Ovary (tissue), 9 donors: ENCODE results near the gene CACNB3. TPM values are rescaled to one million over a fixed set of nuclear protein-coding genes. Genes with fewer than 3 reads are reported as not detected.

Experiments
- DNase-seq, 5 donors: peaks; one replicate each; pipeline ENCODE4 v3.0.0-alpha.2; 2019 to 2020
- H3K27ac ChIP-seq, 2 donors: fragments of 200-600 bp; one replicate each; pipeline versions ENCODE4 v1.5.1 to v1.8.0; 2019 to 2022
- H3K27me3 ChIP-seq: fragments of 200-600 bp; one replicate; pipeline ENCODE4 v1.8.0; 2022
- H3K36me3 ChIP-seq: fragments of 200-600 bp; sonication (generic); one replicate; pipeline ENCODE4 v1.5.1; 2019
- H3K4me1 ChIP-seq: one replicate; pipeline ENCODE4 v1.8.1; 2013; ENCODE audit warnings: mild to moderate bottlenecking, moderate library complexity; ENCODE audit not compliant: insufficient read depth
- H3K4me3 ChIP-seq: fragments of 200-600 bp; sonication (generic); one replicate; pipeline ENCODE4 v1.5.1; 2017
- H3K9me3 ChIP-seq, 2 donors: fragments of 200-600 bp in 1 of 2; sonication (generic) in 1 of 2; one replicate each; pipeline versions ENCODE4 v1.5.1 to v1.8.1; 2013 to 2019; ENCODE audit warnings: mild to moderate bottlenecking in 1 of 2, moderate library complexity in 1 of 2
- EP300 ChIP-seq: sonication (generic); formaldehyde crosslinking; IDR thresholded peaks from one replicate; pipeline ENCODE4 v1.6.1; 2017; ENCODE audit warnings: antibody characterized with exemption
- POLR2A ChIP-seq: fragments of 450-650 bp; IDR thresholded peaks from one replicate; pipeline ENCODE4 v1.6.1; 2017; ENCODE audit warnings: antibody characterized with exemption, mild to moderate bottlenecking, moderate library complexity
- WGBS, 3 donors: extraction: QIAGEN DNeasy Blood & Tissue Kit in 1 of 3; methylation state at CpG; one replicate each; pipeline versions ENCODE4 v1.1.5 to v1.1.7; 2013 to 2017; 5-methylcytosine and 5-hydroxymethylcytosine counted together
- intact Hi-C, 4 donors: fragments of 100-400 bp; cut with DNase I; formaldehyde crosslinking; loops; one replicate each; pipeline versions ENCODE4 v1.11.0 to v1.15.1; 2022 to 2023
- polyA plus RNA-seq, 2 donors: library from polyadenylated mRNA; stranded (reverse); fragments of 200-250 nt in 1 of 2; fragments of 350-450 nt in 1 of 2; fragmentation: Illumina TruSeq in 1 of 2; extraction: RNeasy Lipid Tissue Mini Kit (QIAGEN cat#74804) in 1 of 2; gene quantifications; one replicate each; pipeline ENCODE4 v1.2.3, GENCODE V29; 2013 to 2014
- total RNA-seq, 7 donors: library from RNA; depleted of rRNA in 2 of 7; stranded (reverse); fragments of >200 nt in 2 of 7; fragmentation: NEBNext Ultra II Directional in 3 of 7; extraction: Animal tissue kit (Norgen Biotek cat#: 25700) in 3 of 7; gene quantifications; one replicate each; pipeline versions ENCODE4 v1.1.0 to v1.2.4, GENCODE V29; 2016 to 2023
- TF ChIP-seq, protein P1 (sequence below), 3 donors: fragments of 450-650 bp in 2 of 3; fragments of 200-600 bp in 1 of 3; IDR thresholded peaks; one replicate each; pipeline versions ENCODE4 v1.5.1 to v1.8.0; 2016 to 2022; ENCODE audit warnings: antibody characterized with exemption in 3 of 3, mild to moderate bottlenecking in 1 of 3
- donor health status: DM: no; HTN: no; CAD: no; lungs with moderate emphysema.
- donor health status: DM: no; HTN: no; CAD: no.
- donor health status: Bipolar disorder and iron deficiency.
- donor health status: DM: yes; HTN: yes; CAD: no.
- donor health status: DM: no; HTN: no; CAD: no.
- donor health status: DM: yes; HTN: yes; CAD: no.

Gene CACNB3
- total and polyA plus RNA-seq, 9 donors, result 24.1 to 162 (median 75.2) TPM

GRCh38 chr12:48810903-48811431 is 7.3 kb upstream of the CACNB3 start:
- Histone ChIP-seq H3K27me3 (no peaks in the 10 kb centered on the region), H3K4me3 (no peak overlapping the region), H3K9me3 (no peaks in the 10 kb centered on the region), H3K27ac (peak overlapping the region; percentile 90 to 95), H3K4me1 (peaks cover 23% of the 10 kb centered on the region), H3K36me3 (no peaks in the 10 kb centered on the region)
- intact Hi-C loops, result no loop called here
- TF ChIP-seq POLR2A (no peak), EP300 (no peak)
- TF ChIP-seq, protein P1, sequence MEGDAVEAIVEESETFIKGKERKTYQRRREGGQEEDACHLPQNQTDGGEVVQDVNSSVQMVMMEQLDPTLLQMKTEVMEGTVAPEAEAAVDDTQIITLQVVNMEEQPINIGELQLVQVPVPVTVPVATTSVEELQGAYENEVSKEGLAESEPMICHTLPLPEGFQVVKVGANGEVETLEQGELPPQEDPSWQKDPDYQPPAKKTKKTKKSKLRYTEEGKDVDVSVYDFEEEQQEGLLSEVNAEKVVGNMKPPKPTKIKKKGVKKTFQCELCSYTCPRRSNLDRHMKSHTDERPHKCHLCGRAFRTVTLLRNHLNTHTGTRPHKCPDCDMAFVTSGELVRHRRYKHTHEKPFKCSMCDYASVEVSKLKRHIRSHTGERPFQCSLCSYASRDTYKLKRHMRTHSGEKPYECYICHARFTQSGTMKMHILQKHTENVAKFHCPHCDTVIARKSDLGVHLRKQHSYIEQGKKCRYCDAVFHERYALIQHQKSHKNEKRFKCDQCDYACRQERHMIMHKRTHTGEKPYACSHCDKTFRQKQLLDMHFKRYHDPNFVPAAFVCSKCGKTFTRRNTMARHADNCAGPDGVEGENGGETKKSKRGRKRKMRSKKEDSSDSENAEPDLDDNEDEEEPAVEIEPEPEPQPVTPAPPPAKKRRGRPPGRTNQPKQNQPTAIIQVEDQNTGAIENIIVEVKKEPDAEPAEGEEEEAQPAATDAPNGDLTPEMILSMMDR (IDR thresholded peaks at IDR 0.05), result no peak
- DNase-seq, result peak; percentile 77 to 84 (median 80)
- WGBS, 3 donors, result 5 to 11% (median 11%) methylated on average over 5 of the region's 5 CpGs

GRCh38 chr12:48811437-48812090 is 6.7 kb upstream of the CACNB3 start:
- Histone ChIP-seq H3K27ac (peak overlapping the region; percentile 90 to 95), H3K4me3 (no peak overlapping the region), H3K27me3 (no peaks in the 10 kb centered on the region), H3K9me3 (no peaks in the 10 kb centered on the region), H3K36me3 (no peaks in the 10 kb centered on the region), H3K4me1 (peaks cover 24% of the 10 kb centered on the region)
- intact Hi-C loops, result no loop called here
- TF ChIP-seq POLR2A (no peak), EP300 (no peak)
- TF ChIP-seq, protein P1 (IDR thresholded peaks at IDR 0.05), result no peak
- no peak for DNase-seq
- WGBS, 3 donors, result 36 to 49% (median 40%) methylated on average over 5 of the region's 5 CpGs

- peak overlapping the region; percentile 90 to 95 for H3K27ac ChIP-seq
- no peak overlapping the region for H3K4me3 ChIP-seq
- no peaks in the 10 kb centered on the region for H3K27me3 ChIP-seq
- TF ChIP-seq EP300 (no peak), POLR2A (no peak)
- TF ChIP-seq, protein P1 (IDR thresholded peaks at IDR 0.05), result no peak
- peaks cover 26% of the 10 kb centered on the region for H3K4me1 ChIP-seq
- no peaks in the 10 kb centered on the region for H3K9me3 ChIP-seq
- WGBS, 3 donors, result 24 to 38% (median 33%) methylated on average over 2 of the region's 2 CpGs
- no peaks in the 10 kb centered on the region for H3K36me3 ChIP-seq
- DNase-seq, result no peak
- intact Hi-C loops, result no loop called here
Measured at GRCh38 chr12:48812389-48812788, 5.9 kb upstream of the CACNB3 start.

DNA sequence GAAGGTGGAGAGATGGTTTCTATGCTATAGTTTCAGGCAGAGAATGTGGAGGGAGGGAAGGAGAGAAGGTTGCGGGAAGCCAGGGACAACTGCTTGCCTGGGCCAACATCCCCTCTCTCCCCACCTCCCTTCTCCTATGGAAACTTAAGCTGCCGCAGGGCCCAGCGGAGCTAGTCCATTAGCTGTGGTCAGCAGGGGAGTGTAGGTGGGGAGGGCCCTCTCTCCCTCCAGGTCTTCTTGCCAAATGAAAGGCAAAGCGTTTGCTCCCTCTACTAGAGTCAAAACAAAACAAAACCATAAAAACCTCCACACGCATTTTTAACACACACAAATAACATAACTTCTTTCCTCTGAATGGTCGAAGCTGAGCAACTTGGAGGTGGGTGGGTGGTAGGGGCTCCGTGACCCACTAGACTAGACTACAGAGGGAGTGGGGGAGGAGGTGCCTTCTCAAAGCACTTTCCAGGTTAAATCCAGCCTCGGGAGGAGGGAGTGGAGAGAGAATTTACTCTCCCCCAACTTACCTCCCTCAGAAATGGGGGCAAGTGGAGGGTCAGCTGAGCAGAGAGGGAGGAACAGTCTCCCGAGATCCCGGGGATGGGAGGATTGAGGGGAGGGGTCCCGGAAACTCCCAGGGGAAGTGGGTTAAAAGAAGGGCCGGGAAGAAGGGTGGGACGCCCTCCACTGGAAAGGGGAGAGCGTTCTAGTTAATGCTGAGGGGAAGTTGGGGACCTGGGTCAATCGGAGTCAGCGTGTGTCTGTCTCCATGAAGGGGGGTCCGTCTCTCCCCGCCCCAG is 4.6 kb upstream of the CACNB3 start:
- Histone ChIP-seq H3K9me3 (no peaks in the 10 kb centered on the region), H3K36me3 (no peaks in the 10 kb centered on the region), H3K4me3 (peak overlapping the region; percentile 75), H3K4me1 (peaks cover 29% of the 10 kb centered on the region), H3K27ac (peak overlapping the region; percentile 90 to 95), H3K27me3 (no peaks in the 10 kb centered on the region)
- WGBS, 3 donors, result 4 to 6% (median 4%) methylated on average over 18 of the region's 18 CpGs
- TF ChIP-seq POLR2A (no peak), EP300 (no peak)
- TF ChIP-seq, protein P1 (IDR thresholded peaks at IDR 0.05), result no peak
- intact Hi-C loops, result no loop called here
- DNase-seq, result peak; percentile 67 to 70 (median 69)
